NCI-H146 treated with DMSO at 0.1 percent for 48 hours (cell line): ENCODE measurements around the gene STX5.
A peak's percentile ranks its signal among the peaks of the same experiment; 100 is the strongest.
"Not testable (repeated sequence)": the region's sequence is repeated elsewhere in the genome, so short reads cannot be mapped to it uniquely, and the experiment has no call there.

Experiments used
- DNase-seq: peaks from one replicate; lab custom pipeline; 2025; ENCODE audit not compliant: unreplicated experiment; lab: John Stamatoyannopoulos, UW

STX5 gene

GRCh38 chr11:62831520-62832335 lies at the start of gene STX5:
TSS of gene STX5 (minus strand) at chr11:62832051. CDS start at chr11:62831243, 808 bp downstream.
- DNase-seq, result peak; percentile 97

GRCh38 chr11:62880803-62881578 lies 49.1 kb upstream of the STX5 start, which contains the start of gene SLC3A2:
TSS of gene SLC3A2 (plus strand) at chr11:62880896. CDS start at chr11:62881024, 128 bp downstream.
- DNase-seq, result peak; percentile 69

- no peak for DNase-seq
These were observed 48.5 kb upstream of the STX5 start for GRCh38 chr11:62880231-62880802.

GRCh38 chr11:62879235-62879978 lies 47.6 kb upstream of the STX5 start:
- DNase-seq, result no peak

- no peak for DNase-seq
These were observed 44.9 kb upstream of the STX5 start for GRCh38 chr11:62876712-62877111.

- DNase-seq, result no peak
These were observed 44.0 kb upstream of the STX5 start for GRCh38 chr11:62875698-62876478.

- DNase-seq, result no peak
These were observed 43.0 kb upstream of the STX5 start for GRCh38 chr11:62874851-62875250.

GRCh38 chr11:62865635-62866034 lies 33.8 kb upstream of the STX5 start:
- no peak for DNase-seq

- no peak for DNase-seq
These were observed 32.0 kb upstream of the STX5 start for GRCh38 chr11:62863687-62864335.

- not testable (repeated sequence) for DNase-seq
These were observed 29.8 kb upstream of the STX5 start for GRCh38 chr11:62861564-62862192.

GRCh38 chr11:62860835-62861563 lies 29.1 kb upstream of the STX5 start:
- no peak for DNase-seq

GRCh38 chr11:62859281-62859703 lies 27.4 kb upstream of the STX5 start:
- DNase-seq, result not testable (repeated sequence)

- DNase-seq, result no peak
These were observed 26.4 kb upstream of the STX5 start for GRCh38 chr11:62858201-62858600.

GRCh38 chr11:62857541-62857982 lies 25.7 kb upstream of the STX5 start:
- DNase-seq, result no peak

- DNase-seq, result no peak
These were observed 24.6 kb upstream of the STX5 start for GRCh38 chr11:62856333-62856895.

- DNase-seq, result peak; percentile 94
These were observed 23.9 kb upstream of the STX5 start for GRCh38 chr11:62855571-62856332.

GRCh38 chr11:62854825-62855570 lies 23.1 kb upstream of the STX5 start:
- no peak for DNase-seq
